Right lobe of liver (tissue), 6 donors: ENCODE measurements around the gene MAJIN. TPM values are rescaled to one million over a fixed set of nuclear protein-coding genes. Genes with fewer than 3 reads are reported as not detected.

ENCODE experiments used
- ATAC-seq, 4 donors: fragments of 200-7000 bp; cut with Tn5 transposase; one replicate each; pipeline ENCODE4 v1.9.1; 2020; ENCODE audit warnings: mild to moderate bottlenecking in 4 of 4, moderate library complexity in 4 of 4
- DNase-seq, 3 donors: peaks; one replicate each; pipeline ENCODE4 v3.0.0-alpha.2; 2020
- H3K27ac ChIP-seq, 3 donors: fragments of 200-600 bp; one replicate each; pipeline ENCODE4 v1.8.0; 2022
- H3K27me3 ChIP-seq, 2 donors: fragments of 200-600 bp; one replicate each; pipeline ENCODE4 v1.8.0; 2022
- H3K36me3 ChIP-seq, 4 donors: fragments of 200-600 bp; sonication (generic) in 1 of 4; one replicate each; pipeline versions ENCODE4 v1.5.1 to v1.8.0; 2017 to 2022; ENCODE audit warnings: control low read depth in 1 of 4
- H3K4me1 ChIP-seq, 4 donors: fragments of 200-600 bp; sonication (generic) in 1 of 4; one replicate each; pipeline versions ENCODE4 v1.5.1 to v1.8.0; 2017 to 2022; ENCODE audit warnings: control low read depth in 1 of 4
- H3K4me3 ChIP-seq, 3 donors: fragments of 200-600 bp; one replicate each; pipeline ENCODE4 v1.8.0; 2022
- H3K9me3 ChIP-seq, 4 donors: fragments of 200-600 bp; sonication (generic) in 1 of 4; one replicate each; pipeline versions ENCODE4 v1.5.1 to v1.8.0; 2017 to 2022; ENCODE audit warnings: control low read depth in 1 of 4
- CTCF ChIP-seq, 4 donors: fragments of 200-600 bp in 3 of 4; fragments of 450-650 bp in 1 of 4; IDR thresholded peaks; one replicate each; pipeline versions ENCODE4 v1.5.1 to v1.8.0; 2016 to 2022; ENCODE audit warnings: antibody characterized with exemption in 4 of 4, mild to moderate bottlenecking in 2 of 4
- POLR2A ChIP-seq: fragments of 450-650 bp; IDR thresholded peaks from one replicate; pipeline ENCODE4 v1.6.1; 2017; ENCODE audit warnings: antibody characterized with exemption, mild to moderate bottlenecking
- WGBS: methylation state at CpG from one replicate; pipeline ENCODE4 v1.1.6; 2018; ENCODE audit warnings: low coverage, low lambda C conversion rate; ENCODE audit not compliant: insufficient coverage; ENCODE audit errors: missing lambda C conversion rate; 5-methylcytosine and 5-hydroxymethylcytosine counted together
- intact Hi-C, 2 donors: fragments of 100-400 bp; cut with DNase I; formaldehyde crosslinking; loops; one replicate each; pipeline versions ENCODE4 v1.11.2 to v1.14.1; 2022
- total RNA-seq, 6 experiments: library from RNA; depleted of rRNA in 2 of 6; stranded (reverse); fragments of >200 nt in 2 of 6; fragmentation: NEBNext Ultra II Directional in 3 of 6; extraction: Animal tissue kit (Norgen Biotek cat#: 25700) in 3 of 6; gene quantifications; one replicate each; pipeline versions ENCODE4 v1.1.0 to v1.2.4, GENCODE V29; 2016 to 2023
- donor health status: DM: no; HTN: yes; CAD: no.
- donor health status: DM: no; HTN: no; CAD: no.
- donor health status: DM: no; HTN: no; CAD: no.
- donor health status: DM: no; HTN: yes; CAD: no.
- donor health status: DM: no; HTN: yes; CAD: no.

MAJIN gene
- total RNA-seq, 6 experiments from 2014 or later = 0.33 to 0.86 TPM; not detected in 4

DNA sequence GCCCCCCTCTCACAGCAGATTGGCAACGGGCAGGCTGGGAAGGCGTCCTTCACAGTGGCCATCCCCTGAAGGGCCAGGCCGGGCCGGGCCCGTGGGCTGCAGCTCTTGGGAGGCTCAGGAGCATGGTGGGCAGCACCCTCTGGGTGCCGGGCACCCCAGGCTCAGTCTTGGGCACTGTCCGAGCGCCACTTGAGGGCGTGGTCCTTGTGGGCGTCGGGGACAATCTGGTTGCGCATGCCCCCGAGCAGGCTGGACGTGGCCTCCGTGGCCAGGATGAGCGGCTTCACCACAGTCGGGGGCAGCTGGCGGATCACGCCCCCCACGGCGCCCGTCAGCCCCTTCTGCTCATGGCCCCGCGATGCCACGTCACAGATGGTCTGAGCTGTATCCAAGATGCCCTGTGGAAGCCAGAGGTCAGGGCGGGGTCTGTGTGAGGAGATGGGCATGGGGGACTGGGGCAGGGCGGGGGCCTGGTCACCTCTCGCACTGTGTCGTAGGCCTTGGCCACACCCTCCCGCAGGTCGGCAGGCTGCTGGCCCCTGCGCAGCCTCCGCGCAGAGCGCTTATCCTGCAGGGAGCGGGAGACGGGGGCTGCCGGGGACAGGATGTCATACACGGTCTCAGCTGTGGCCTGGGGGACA, 77.0 kb downstream of the MAJIN start:
- H3K27me3 ChIP-seq = no peaks in the 10 kb centered on the region
- H3K27ac ChIP-seq = peak overlapping the region in 1 of 3 donors; percentile 95
- H3K9me3 ChIP-seq = no peaks in the 10 kb centered on the region
- peaks cover 0 to 23% (median 10%) of the 10 kb centered on the region in 4 donors for H3K4me1 ChIP-seq
- WGBS = no CpG with 5 or more reads among the region's 39 CpGs
- H3K36me3 ChIP-seq = peaks cover 0 to 22% (median 4%) of the 10 kb centered on the region in 4 donors
- H3K4me3 ChIP-seq = no peak overlapping the region
- DNase-seq (peak in 1 of 3 donors; percentile 56), ATAC-seq (no peak)
- intact Hi-C loops = loop anchor here (2.0 to 5.0 kb wide), 2 partner anchors 43 to 48 kb away; no protein-coding TSS in a partner anchor
- TF ChIP-seq POLR2A = no peak
- TF ChIP-seq CTCF (IDR thresholded peaks at IDR 0.05) = no peak

- intact Hi-C loops = loop anchor here in 1 of 2 donors (2.0 kb wide), 1 partner anchor 47 kb away; no protein-coding TSS in a partner anchor
- peak overlapping the region in 2 of 3 donors; percentile 91 for H3K4me3 ChIP-seq
- H3K4me1 ChIP-seq = peaks cover 0 to 30% (median 11%) of the 10 kb centered on the region in 4 donors
- ATAC-seq (peak; percentile 57 to 66 (median 62)), DNase-seq (peak; percentile 91 to 93 (median 92))
- 0% methylated on average over 1 of the region's 14 CpGs for WGBS
- TF ChIP-seq CTCF (IDR thresholded peaks at IDR 0.05) (peak; percentile 87 to 93 (median 88)), POLR2A (no peak)
- peaks cover 0 to 22% (median 4%) of the 10 kb centered on the region in 4 donors for H3K36me3 ChIP-seq
- no peaks in the 10 kb centered on the region for H3K9me3 ChIP-seq
- no peaks in the 10 kb centered on the region for H3K27me3 ChIP-seq
- H3K27ac ChIP-seq = peak overlapping the region in 2 of 3 donors; percentile 90 to 95
Observed at GRCh38 chr11:64894070-64894811, 77.7 kb downstream of the MAJIN start.

GRCh38 chr11:64893194-64894069, 78.5 kb downstream of the MAJIN start:
- WGBS = 37% methylated on average over 9 of the region's 25 CpGs
- Histone ChIP-seq H3K4me3 (peak overlapping the region; percentile 75 to 91 (median 91)), H3K36me3 (peaks cover 0 to 15% (median under 1%) of the 10 kb centered on the region in 4 donors), H3K9me3 (no peaks in the 10 kb centered on the region), H3K4me1 (peaks cover 0 to 37% (median 11%) of the 10 kb centered on the region in 4 donors), H3K27me3 (no peaks in the 10 kb centered on the region), H3K27ac (peak overlapping the region; percentile 84 to 95 (median 90))
- intact Hi-C loops = loop anchor here in 1 of 2 donors (2.0 kb wide), 1 partner anchor 47 kb away; no protein-coding TSS in a partner anchor
- DNase-seq (peak; percentile 87 to 95 (median 92)), ATAC-seq (peak; percentile 71 to 82 (median 73))
- peak in 2 of 4 donors; percentile 11 to 44 for TF ChIP-seq CTCF (IDR thresholded peaks at IDR 0.05)
- peak; percentile 86 for TF ChIP-seq POLR2A

DNA sequence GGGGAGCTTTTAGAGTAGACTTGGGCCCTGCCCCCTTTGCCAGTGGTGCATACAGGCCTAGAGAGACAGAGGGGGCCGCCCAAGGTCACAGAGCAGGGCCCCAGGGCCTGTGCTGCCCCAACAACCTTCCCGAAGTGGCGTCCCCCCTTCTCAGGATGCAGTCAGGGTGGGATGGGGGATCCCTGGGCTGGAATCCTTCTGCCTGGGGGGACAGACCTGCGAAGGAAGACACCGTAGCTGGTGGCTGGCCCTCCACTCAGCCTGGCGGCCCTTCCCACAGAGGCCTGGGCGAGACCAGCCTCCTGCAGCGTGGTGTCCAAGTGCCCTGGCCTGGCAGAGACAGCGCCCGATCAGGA, 79.1 kb downstream of the MAJIN start:
- peak in 2 of 4 donors; percentile 0 to 2 for ATAC-seq
- Histone ChIP-seq H3K4me1 (peaks cover 0 to 43% (median 13%) of the 10 kb centered on the region in 4 donors), H3K36me3 (peaks cover 0 to 8% (median 0%) of the 10 kb centered on the region in 4 donors), H3K27me3 (no peaks in the 10 kb centered on the region), H3K4me3 (peak overlapping the region; percentile 75 to 91 (median 91)), H3K27ac (peak overlapping the region; percentile 84 to 95 (median 90)), H3K9me3 (no peaks in the 10 kb centered on the region)
- TF ChIP-seq POLR2A (no peak), CTCF (IDR thresholded peaks at IDR 0.05) (no peak)
- 50% methylated on average over 3 of the region's 10 CpGs for WGBS
- intact Hi-C loops = no loop called here
- peak in 1 of 3 donors; percentile 53 for DNase-seq
